H9 (cell line): ENCODE measurements around the gene COG8. TPM values are rescaled to one million over a fixed set of nuclear protein-coding genes. Genes with fewer than 3 reads are reported as not detected.

Experiments
- DNase-seq: peaks from one replicate; pipeline ENCODE4 v3.0.0-alpha.2; 2017
- H2AFZ ChIP-seq: one replicate; pipeline ENCODE4 v1.6.1; 2013; ENCODE audit warnings: mild to moderate bottlenecking, low read length, control low read depth, moderate library complexity
- H2AK5ac ChIP-seq: 2 replicates; pipeline ENCODE4 v1.6.1; 2013; ENCODE audit warnings: low read length, control low read depth, mixed read lengths; ENCODE audit not compliant: insufficient read length
- H2BK120ac ChIP-seq: one replicate; pipeline ENCODE4 v1.6.1; 2013; ENCODE audit warnings: low read depth, mild to moderate bottlenecking, low read length, control low read depth, inconsistent platforms; ENCODE audit not compliant: poor library complexity, severe bottlenecking
- H2BK12ac ChIP-seq: 2 replicates; pipeline ENCODE4 v1.6.1; 2013; ENCODE audit warnings: low read length, control low read depth, mixed read lengths, low read depth; ENCODE audit not compliant: insufficient read length
- H2BK15ac ChIP-seq: 2 replicates; pipeline ENCODE4 v1.6.1; 2013; ENCODE audit warnings: low read depth, low read length, control low read depth
- H2BK20ac ChIP-seq: one replicate; pipeline ENCODE4 v1.6.1; 2013; ENCODE audit warnings: low read depth, mild to moderate bottlenecking, low read length, control low read depth, inconsistent platforms; ENCODE audit not compliant: poor library complexity, severe bottlenecking
- H2BK5ac ChIP-seq: 2 replicates; pipeline ENCODE4 v1.6.1; 2013; ENCODE audit warnings: low read length, control low read depth, mixed read lengths; ENCODE audit not compliant: insufficient read length
- H3K14ac ChIP-seq: 2 replicates; pipeline ENCODE4 v1.6.1; 2013; ENCODE audit warnings: low read length, control low read depth; ENCODE audit not compliant: insufficient read depth
- H3K18ac ChIP-seq: 2 replicates; pipeline ENCODE4 v1.6.1; 2013; ENCODE audit warnings: low read depth, mild to moderate bottlenecking, mixed read lengths, low read length, control low read depth; ENCODE audit not compliant: insufficient read length
- H3K23ac ChIP-seq: 2 replicates; pipeline ENCODE4 v1.6.1; 2013; ENCODE audit warnings: low read length, control low read depth, mixed read lengths, low read depth; ENCODE audit not compliant: insufficient read length
- H3K23me2 ChIP-seq: 2 replicates; pipeline ENCODE4 v1.6.1; 2013; ENCODE audit warnings: low read depth, mild to moderate bottlenecking, mixed read lengths, low read length, control low read depth; ENCODE audit not compliant: insufficient read length, poor library complexity, severe bottlenecking
- H3K27ac ChIP-seq: 2 replicates; pipeline ENCODE4 v1.5.1; 2013; ENCODE audit warnings: low read length, control low read depth, mixed read lengths, low read depth; ENCODE audit not compliant: insufficient read length
- H3K27me3 ChIP-seq: 2 replicates; pipeline ENCODE4 v1.6.1; 2013; ENCODE audit warnings: low read length, control low read depth, inconsistent platforms; ENCODE audit not compliant: insufficient read depth
- H3K4ac ChIP-seq: 2 replicates; pipeline ENCODE4 v1.6.1; 2013; ENCODE audit warnings: low read depth, mild to moderate bottlenecking, control low read depth, inconsistent platforms, low read length, moderate library complexity
- H3K4me1 ChIP-seq: 2 replicates; pipeline ENCODE4 v1.6.1; 2013; ENCODE audit warnings: low read length, control low read depth, inconsistent platforms; ENCODE audit not compliant: insufficient read depth
- H3K4me2 ChIP-seq: 2 replicates; pipeline ENCODE4 v1.6.1; 2013; ENCODE audit warnings: low read length, control low read depth, mixed read lengths; ENCODE audit not compliant: insufficient read length, insufficient read depth
- H3K56ac ChIP-seq: 2 replicates; pipeline ENCODE4 v1.6.1; 2013; ENCODE audit warnings: low read depth, mild to moderate bottlenecking, mixed read lengths, low read length, control low read depth; ENCODE audit not compliant: insufficient read length
- H3K79me1 ChIP-seq: 2 replicates; pipeline ENCODE4 v1.6.1; 2013; ENCODE audit warnings: low read depth, mild to moderate bottlenecking, moderate library complexity, low read length, control low read depth, inconsistent platforms; ENCODE audit not compliant: insufficient read depth, poor library complexity, severe bottlenecking
- H3K79me2 ChIP-seq: 2 replicates; pipeline ENCODE4 v1.6.1; 2013; ENCODE audit warnings: low read length, control low read depth, inconsistent platforms; ENCODE audit not compliant: insufficient read depth
- H3K9ac ChIP-seq: 2 replicates; pipeline ENCODE4 v1.6.1; 2013; ENCODE audit warnings: low read length, control low read depth, mixed read lengths; ENCODE audit not compliant: insufficient read length; ENCODE audit errors: extremely low read depth
- H3K9me3 ChIP-seq: one replicate; pipeline ENCODE4 v1.6.1; 2013; ENCODE audit warnings: low read depth, low read length, inconsistent platforms; ENCODE audit not compliant: control insufficient read depth
- H3T11ph ChIP-seq: one replicate; pipeline ENCODE4 v1.6.1; 2013; ENCODE audit warnings: mild to moderate bottlenecking, low read length, control low read depth, inconsistent platforms
- H4K20me1 ChIP-seq: one replicate; pipeline ENCODE4 v1.6.1; 2013; ENCODE audit not compliant: control insufficient read depth, insufficient read length, insufficient read depth
- H4K5ac ChIP-seq: 2 replicates; pipeline ENCODE4 v1.6.1; 2013; ENCODE audit warnings: low read depth, mild to moderate bottlenecking, mixed read lengths, low read length, control low read depth; ENCODE audit not compliant: insufficient read length
- H4K8ac ChIP-seq: replicated peaks from 2 replicates; pipeline ENCODE4 v1.6.1; 2013; ENCODE audit warnings: low read length, control low read depth, mixed read lengths, low read depth; ENCODE audit not compliant: insufficient read length
- H4K91ac ChIP-seq: 2 replicates; pipeline ENCODE4 v1.6.1; 2013; ENCODE audit warnings: low read depth, mild to moderate bottlenecking, moderate library complexity, mixed read lengths, low read length, control low read depth; ENCODE audit not compliant: insufficient read length
- H3K27ac Mint-ChIP-seq, 3 experiments: 2 replicates in 2 of 3; 3 replicates in 1 of 3; pipeline ENCODE4 v1.8.0; 2020 to 2021; ENCODE audit warnings: mixed read lengths in 3 of 3, mild to moderate bottlenecking in 1 of 3, moderate library complexity in 1 of 3
- H3K27me3 Mint-ChIP-seq: 2 replicates; pipeline ENCODE4 v1.8.0; 2021; ENCODE audit warnings: low read depth, mild to moderate bottlenecking, moderate library complexity, mixed read lengths
- H3K36me3 Mint-ChIP-seq, 3 experiments: 2 replicates in 2 of 3; 3 replicates in 1 of 3; pipeline ENCODE4 v1.8.0; 2020 to 2021; ENCODE audit warnings: low read depth in 3 of 3, mixed read lengths in 3 of 3; ENCODE audit not compliant: insufficient read depth in 1 of 3
- H3K4me1 Mint-ChIP-seq, 2 experiments: 2 replicates each; pipeline ENCODE4 v1.8.0; 2020; ENCODE audit warnings: mixed read lengths in 2 of 2
- H3K4me3 Mint-ChIP-seq, 2 experiments: 2 replicates in 1 of 2; 3 replicates in 1 of 2; pipeline ENCODE4 v1.8.0; 2020 to 2021; ENCODE audit warnings: mild to moderate bottlenecking in 2 of 2, mixed read lengths in 2 of 2, moderate library complexity in 1 of 2
- H3K9me3 Mint-ChIP-seq, 2 experiments: 2 replicates in 1 of 2; 3 replicates in 1 of 2; pipeline ENCODE4 v1.8.0; 2020; ENCODE audit warnings: mild to moderate bottlenecking in 2 of 2, mixed read lengths in 2 of 2, moderate library complexity in 1 of 2
- CTCF ChIP-seq: fragments of 200-600 bp; sonication (generic); conservative IDR thresholded peaks from 3 replicates; pipeline ENCODE4 v1.8.0; 2021; ENCODE audit warnings: antibody characterized with exemption, mild to moderate bottlenecking
- WGBS: extraction: QIAGEN DNeasy Blood & Tissue Kit; methylation state at CpG from one replicate; pipeline ENCODE4 v1.1.7; 2013; ENCODE audit warnings: missing lambda C conversion rate, low lambda C conversion rate, mixed read lengths; ENCODE audit not compliant: insufficient read length; ENCODE audit errors: extremely low coverage; 5-methylcytosine and 5-hydroxymethylcytosine counted together
- total RNA-seq: library from RNA; stranded (reverse); gene quantifications from 2 replicates; pipeline ENCODE4 v1.2.1, GENCODE V29; 2021

COG8 gene
- total RNA-seq, 1 experiment from 2014 or later: 52.3 TPM

- no peak overlapping the region for H4K91ac ChIP-seq
- no peak overlapping the region for H2BK15ac ChIP-seq
- no peak overlapping the region for H3K27ac ChIP-seq
- H3K79me2 ChIP-seq: no peaks in the 10 kb centered on the region
- no peak overlapping the region for H3K4me2 ChIP-seq
- no peak for TF ChIP-seq CTCF
- no peak overlapping the region for H4K8ac ChIP-seq
- no peak overlapping the region for H2AK5ac ChIP-seq
- Mint-ChIP-seq H3K27me3 (no peaks in the 10 kb centered on the region), H3K4me1 (no peaks in the 10 kb centered on the region), H3K4me3 (no peak overlapping the region), H3K9me3 (no peaks in the 10 kb centered on the region), H3K27ac (peak overlapping the region in 1 of 3 experiments; percentile 64; a peak in 2 of 7 replicates), H3K36me3 (peaks cover 0 to 7% (median 4%) of the 10 kb centered on the region in 3 experiments; a peak in 5 of 7 replicates)
- no peaks in the 10 kb centered on the region for H3K79me1 ChIP-seq
- no peak overlapping the region for H3K56ac ChIP-seq
- no peak overlapping the region for H3K14ac ChIP-seq
- H3K23ac ChIP-seq: no peak overlapping the region
- no peak overlapping the region for H3K18ac ChIP-seq
- no peak overlapping the region for H2BK12ac ChIP-seq
- no CpG with 5 or more reads among the region's 10 CpGs for WGBS
- no peak overlapping the region for H3K9ac ChIP-seq
- no peak overlapping the region for H2BK120ac ChIP-seq
- no peak overlapping the region for H2BK20ac ChIP-seq
- no peak overlapping the region for H3K4ac ChIP-seq
- H2AFZ ChIP-seq: no peak overlapping the region
- H3K23me2 ChIP-seq: no peaks in the 10 kb centered on the region
- H4K20me1 ChIP-seq: no peaks in the 10 kb centered on the region
- no peak overlapping the region for H2BK5ac ChIP-seq
- H3K4me1 ChIP-seq: no peaks in the 10 kb centered on the region
- DNase-seq: no peak
- no peak overlapping the region for H4K5ac ChIP-seq
- H3K27me3 ChIP-seq: no peaks in the 10 kb centered on the region
- H3K9me3 ChIP-seq: no peaks in the 10 kb centered on the region
- no peak overlapping the region for H3T11ph ChIP-seq
Measured at GRCh38 chr16:69349536-69349935, 10.2 kb upstream of the COG8 start.
